ENCODE measurements around the gene HTR7.

DNA sequence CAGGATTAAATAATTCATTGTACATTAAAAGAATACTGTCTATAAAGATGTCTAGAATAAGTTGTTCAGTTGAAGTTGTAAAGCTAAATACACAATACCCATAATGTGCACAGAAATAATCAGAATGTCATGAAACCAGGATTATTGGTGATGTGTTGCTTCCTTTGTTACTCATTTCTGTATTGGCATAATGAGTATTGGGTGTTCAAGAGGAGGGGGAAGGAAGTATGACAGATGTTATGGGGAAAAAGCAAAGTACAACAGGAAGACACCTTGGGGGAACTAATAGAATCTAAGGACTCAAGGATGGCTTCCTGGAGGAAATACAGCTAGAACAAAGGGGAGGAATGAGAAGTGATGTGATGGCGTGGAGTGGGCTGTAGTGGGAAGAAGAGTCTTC is 48.1 kb upstream of the HTR7 start:
- TF ChIP-seq, protein P1, sequence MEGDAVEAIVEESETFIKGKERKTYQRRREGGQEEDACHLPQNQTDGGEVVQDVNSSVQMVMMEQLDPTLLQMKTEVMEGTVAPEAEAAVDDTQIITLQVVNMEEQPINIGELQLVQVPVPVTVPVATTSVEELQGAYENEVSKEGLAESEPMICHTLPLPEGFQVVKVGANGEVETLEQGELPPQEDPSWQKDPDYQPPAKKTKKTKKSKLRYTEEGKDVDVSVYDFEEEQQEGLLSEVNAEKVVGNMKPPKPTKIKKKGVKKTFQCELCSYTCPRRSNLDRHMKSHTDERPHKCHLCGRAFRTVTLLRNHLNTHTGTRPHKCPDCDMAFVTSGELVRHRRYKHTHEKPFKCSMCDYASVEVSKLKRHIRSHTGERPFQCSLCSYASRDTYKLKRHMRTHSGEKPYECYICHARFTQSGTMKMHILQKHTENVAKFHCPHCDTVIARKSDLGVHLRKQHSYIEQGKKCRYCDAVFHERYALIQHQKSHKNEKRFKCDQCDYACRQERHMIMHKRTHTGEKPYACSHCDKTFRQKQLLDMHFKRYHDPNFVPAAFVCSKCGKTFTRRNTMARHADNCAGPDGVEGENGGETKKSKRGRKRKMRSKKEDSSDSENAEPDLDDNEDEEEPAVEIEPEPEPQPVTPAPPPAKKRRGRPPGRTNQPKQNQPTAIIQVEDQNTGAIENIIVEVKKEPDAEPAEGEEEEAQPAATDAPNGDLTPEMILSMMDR (conservative IDR thresholded peaks at IDR 0.05; ENCODE audit: low read depth, low read length) = no peak
- TF ChIP-seq EZH2 (IDR thresholded peaks at IDR 0.05; ENCODE audit: borderline replicate concordance, low read depth, low read length, poor library complexity, severe bottlenecking) = no peak

All from A673 (cell line).